Subcutaneous adipose tissue (tissue), 4 donors: ENCODE results near the gene AHSG. TPM values are rescaled to one million over a fixed set of nuclear protein-coding genes. Genes with fewer than 3 reads are reported as not detected.

ENCODE experiments used
- total RNA-seq, 4 donors: library from RNA; depleted of rRNA; stranded (reverse); fragments of >200 nt; gene quantifications; one replicate each; pipeline ENCODE4 v1.1.0, GENCODE V29; 2016
- TF ChIP-seq, protein P1 (sequence below): fragments of 450-650 bp; IDR thresholded peaks from one replicate; pipeline ENCODE4 v1.5.1; 2016; ENCODE audit warnings: low read depth, mild to moderate bottlenecking, control low read depth, antibody characterized with exemption, moderate library complexity

The AHSG gene
- total RNA-seq, 4 donors from 2014 or later: not detected

DNA sequence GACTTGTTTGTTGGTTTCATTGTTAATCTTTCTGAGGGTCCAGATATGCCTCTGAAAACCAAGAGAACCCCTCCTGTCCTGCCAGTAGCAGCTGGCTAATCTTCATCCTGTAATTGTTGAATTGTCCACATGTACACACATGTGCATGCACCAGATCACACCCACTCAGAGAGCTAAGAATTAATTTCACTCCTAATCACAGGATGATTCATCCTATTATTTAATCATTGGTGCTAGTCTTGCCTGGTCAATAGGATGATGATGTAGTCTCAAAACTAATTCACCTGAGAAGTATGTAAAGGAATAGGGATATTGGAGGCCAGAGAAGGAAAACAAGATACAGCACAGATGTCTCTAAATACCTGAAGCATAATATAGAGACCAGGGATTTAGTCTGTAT is 7.8 kb upstream of the AHSG start:
- TF ChIP-seq, protein P1, sequence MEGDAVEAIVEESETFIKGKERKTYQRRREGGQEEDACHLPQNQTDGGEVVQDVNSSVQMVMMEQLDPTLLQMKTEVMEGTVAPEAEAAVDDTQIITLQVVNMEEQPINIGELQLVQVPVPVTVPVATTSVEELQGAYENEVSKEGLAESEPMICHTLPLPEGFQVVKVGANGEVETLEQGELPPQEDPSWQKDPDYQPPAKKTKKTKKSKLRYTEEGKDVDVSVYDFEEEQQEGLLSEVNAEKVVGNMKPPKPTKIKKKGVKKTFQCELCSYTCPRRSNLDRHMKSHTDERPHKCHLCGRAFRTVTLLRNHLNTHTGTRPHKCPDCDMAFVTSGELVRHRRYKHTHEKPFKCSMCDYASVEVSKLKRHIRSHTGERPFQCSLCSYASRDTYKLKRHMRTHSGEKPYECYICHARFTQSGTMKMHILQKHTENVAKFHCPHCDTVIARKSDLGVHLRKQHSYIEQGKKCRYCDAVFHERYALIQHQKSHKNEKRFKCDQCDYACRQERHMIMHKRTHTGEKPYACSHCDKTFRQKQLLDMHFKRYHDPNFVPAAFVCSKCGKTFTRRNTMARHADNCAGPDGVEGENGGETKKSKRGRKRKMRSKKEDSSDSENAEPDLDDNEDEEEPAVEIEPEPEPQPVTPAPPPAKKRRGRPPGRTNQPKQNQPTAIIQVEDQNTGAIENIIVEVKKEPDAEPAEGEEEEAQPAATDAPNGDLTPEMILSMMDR: no peak

DNA sequence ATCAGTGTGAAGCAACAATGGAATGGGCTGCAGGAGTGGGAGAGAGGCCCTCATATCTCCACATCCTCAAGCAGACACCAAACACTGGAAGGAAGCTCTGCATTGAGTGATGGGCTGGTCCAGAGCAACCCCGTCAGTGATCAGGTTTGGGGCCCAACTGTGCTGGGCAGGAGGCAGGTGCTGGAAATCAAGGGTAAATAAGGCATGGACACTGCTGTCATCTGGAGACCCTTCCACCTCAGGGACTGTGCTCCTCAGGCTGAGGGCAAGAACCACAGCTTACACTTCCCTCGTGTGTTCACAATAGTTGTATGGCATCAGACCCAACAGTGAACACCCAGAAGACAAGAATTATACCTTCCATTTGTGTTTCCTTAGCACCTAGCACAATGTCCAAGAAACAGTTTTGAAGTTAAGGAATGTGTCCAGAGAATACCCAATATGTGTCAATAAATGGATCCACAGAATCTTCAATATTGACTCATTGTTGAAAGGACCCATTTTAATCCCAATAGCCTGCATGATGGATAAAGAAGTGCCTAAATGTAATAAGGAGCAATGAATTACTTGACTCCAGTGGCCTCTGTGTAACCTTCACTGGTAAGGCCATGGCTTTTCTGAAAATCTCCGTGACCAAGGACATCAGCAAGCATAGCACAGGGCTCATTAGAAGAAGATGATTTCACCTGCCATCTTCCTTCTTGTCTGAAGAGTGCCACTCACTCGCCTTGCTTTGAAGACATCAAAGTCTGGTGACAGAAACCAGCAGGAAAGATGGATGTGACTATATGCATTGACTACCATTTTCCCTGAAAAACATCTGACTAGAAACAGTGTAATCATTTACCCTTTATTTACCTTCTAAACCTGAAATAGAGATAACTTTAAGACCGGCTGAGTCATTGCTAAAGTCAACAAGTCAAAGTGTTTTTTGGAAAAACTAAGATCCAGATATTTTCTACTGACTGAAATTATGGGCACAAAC is 7.0 kb upstream of the AHSG start:
- TF ChIP-seq, protein P1: no peak

DNA sequence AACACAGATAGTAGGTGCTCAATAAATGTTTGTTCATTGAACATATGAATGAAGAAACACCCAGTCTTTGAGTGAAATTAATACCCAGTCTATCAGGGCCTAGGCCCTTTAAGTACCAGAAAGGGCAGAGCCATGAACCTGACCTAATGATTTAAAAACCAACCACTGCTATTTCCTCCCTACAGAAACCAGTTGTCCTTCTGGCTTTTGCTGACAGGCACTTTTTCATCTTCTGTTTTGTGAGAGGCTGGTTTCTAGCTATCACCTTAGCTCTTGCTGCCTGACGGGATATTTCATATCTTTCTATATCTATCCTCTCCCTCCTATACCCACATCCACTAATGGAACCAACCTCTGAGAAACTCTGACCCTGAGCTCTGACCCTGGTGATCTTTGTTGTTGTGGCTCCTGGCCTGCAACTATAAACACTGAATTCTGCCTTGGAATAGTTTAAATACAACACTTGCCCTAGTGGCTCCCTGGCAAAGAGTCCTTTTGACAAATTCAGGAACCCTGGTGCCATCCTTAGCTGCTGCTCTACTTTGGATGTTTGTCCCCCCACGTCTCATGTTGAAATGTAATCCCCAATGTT is 4.1 kb upstream of the AHSG start:
- TF ChIP-seq, protein P1: no peak

DNA sequence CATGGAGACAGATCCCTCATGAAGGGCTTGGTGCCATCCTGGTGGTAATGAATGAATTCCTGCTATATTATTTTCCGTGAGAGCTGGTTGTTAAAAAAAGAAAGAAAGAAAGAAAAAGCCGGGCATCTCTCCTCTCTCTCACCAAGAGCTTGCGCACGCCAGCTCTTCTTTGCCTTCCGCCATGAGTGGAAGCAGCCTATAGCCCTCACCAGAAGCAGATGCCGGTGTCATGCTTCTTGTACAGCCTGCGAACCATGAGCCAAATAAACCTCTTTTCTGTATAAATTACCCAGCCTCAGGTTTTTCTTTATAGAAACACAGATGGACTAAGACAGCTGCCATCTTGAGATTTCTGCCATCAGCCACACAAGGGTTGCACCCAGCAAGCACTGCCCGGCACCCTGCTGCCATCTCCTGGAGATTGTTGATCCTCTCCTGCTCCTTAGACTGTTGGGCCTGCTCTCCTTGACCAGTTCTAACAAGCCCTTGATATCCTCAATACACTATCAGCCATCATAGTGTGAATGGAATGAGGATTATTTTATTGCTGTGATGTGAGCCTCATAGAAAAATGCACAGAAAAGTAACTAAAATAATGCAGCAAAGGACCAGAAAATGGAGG is 3.5 kb upstream of the AHSG start:
- TF ChIP-seq, protein P1: no peak

- TF ChIP-seq, protein P1: no peak
Measured at GRCh38 chr3:186612065-186612464, 795 bp upstream of the AHSG start.

DNA sequence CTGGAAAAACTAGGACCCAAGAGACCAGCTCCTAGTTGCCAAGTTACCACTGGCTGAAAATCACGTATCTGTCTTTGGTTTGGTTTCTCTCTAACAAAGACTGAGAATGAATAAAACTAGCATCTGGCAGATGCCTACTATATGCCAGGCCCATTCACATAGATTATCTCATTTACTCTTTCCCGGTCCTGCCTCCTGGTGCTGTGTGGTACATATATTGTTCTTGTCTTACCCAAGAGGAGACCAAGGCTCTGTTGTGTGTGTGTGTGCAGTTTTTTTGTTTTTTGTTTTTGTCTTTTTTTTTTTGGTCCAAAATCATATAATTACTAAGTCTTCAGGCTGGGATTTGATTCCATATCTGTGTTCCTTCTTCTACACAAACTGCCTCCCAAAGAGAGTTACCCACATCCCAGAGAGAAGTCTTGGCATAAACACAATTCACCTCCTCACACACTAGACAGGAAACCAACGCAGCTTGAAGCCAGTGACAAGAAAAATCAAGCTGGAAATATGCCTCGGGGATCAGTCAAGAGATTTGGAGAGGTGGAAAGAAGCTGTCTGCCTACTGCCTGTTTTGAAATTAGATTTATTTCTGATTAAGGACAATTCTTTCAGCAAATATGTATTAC is 891 bp downstream of the AHSG start:
- TF ChIP-seq, protein P1: no peak

DNA sequence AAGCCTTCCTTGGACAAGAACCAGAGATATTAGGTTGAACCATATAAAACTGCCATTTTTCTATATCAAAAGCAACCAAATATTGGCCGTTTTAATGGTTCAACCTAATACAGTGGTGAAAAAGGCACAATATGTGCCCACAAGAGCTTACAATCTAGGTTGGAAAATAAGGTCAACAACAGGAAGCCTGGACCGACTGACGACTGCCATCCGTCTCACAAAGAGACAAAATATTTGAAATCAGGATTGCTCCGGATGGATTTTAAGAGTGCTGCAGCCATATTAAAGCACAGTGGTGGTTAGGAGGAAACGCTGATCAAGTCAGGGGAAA is 1.4 kb downstream of the AHSG start:
- TF ChIP-seq, protein P1: no peak
